ENCODE results near the gene CYSLTR2.

CYSLTR2 gene

DNA sequence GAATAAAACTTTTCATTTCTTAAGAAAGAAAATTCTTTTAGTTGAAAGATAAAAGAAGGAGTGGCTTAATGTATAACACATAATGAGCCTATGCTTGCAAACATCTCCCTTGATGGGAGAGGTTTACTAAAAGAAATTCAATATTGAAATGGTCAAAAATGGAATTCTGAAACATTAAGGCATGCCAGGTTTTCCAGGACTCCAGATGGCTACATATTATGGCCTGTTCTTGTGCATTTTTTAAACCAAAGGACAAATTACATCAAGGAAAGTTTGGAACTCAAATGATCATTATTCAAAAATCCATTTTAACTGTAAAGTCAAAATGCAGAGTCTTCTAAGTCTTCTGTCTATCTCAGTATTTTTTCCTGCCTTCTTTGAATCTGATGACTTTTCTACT is 19.1 kb upstream of the CYSLTR2 start:
- H3K4me3 ChIP-seq (ENCODE audit: low read depth, low read length) = no peak overlapping the region
- DNase-seq (ENCODE audit: low read depth) = no peak
- no peak for TF ChIP-seq CTCF (IDR thresholded peaks at IDR 0.05; ENCODE audit: low read depth, low read length, missing control alignments)

DNA sequence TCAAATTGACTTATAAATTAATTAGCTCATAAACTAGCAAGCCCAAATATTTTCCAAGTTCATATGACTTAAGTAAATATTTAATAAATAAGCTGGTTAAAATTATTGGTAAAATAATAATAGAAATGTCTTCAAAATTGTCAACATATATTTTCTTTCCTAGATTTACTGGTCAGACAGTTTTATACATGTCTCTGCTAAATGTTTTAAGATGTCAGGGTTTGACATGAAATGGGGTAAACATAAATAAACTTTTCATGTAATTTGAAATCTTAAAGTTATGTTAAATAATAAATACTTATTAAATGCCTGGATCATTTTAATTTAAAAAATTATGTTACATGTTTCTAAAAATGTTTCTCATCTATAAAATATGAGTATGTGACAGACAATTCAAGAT is 18.3 kb upstream of the CYSLTR2 start:
- no peak for DNase-seq (ENCODE audit: low read depth)
- TF ChIP-seq CTCF (IDR thresholded peaks at IDR 0.05; ENCODE audit: low read depth, low read length, missing control alignments) = no peak

DNA sequence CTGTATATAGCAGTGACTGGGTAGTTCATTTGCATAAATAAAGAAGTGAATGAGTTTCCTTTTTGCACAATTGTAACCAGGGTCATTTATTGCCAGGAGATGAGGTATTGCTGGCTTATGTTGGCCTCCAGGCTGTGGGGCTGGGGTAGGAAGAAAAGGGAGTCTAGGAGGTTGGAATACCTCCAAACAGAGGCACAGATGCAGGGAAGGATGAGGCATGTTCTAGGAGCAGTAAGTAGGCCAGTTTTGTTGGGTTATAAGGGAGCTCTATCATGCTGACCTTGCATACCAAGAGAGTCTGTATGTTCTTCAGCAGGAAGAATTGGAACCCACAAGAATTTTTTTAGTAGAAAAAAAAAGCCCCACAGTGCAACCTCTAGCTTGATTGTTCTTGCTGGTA is 17.2 kb upstream of the CYSLTR2 start:
- H3K4me3 ChIP-seq (ENCODE audit: low read depth, low read length) = no peak overlapping the region
- DNase-seq (ENCODE audit: low read depth) = no peak
- no peak for TF ChIP-seq CTCF (IDR thresholded peaks at IDR 0.05; ENCODE audit: low read depth, low read length, missing control alignments)

More for the DNA sequence above, 18.3 kb upstream of the CYSLTR2 start:
- no peak overlapping the region for H3K4me3 ChIP-seq (ENCODE audit: low read depth, low read length)

DNA sequence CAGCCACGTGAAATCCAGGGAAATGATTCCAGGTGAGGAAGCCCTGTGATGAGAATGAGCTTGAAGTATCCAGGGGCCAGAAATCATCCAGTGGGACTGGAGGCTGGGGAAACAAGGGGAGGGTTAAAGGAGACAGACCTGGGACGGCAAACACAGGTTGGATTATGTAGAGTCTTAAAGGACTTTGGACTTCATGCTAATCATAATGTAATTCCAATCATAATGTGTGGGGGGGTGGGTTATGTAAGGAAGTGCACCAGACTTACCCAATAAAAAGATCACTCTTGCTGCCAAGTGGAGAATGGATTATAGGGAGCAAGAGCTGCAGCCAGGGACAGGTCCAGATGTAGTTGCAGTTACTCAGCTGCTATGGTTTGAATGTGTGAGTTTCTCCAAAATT is 16.1 kb upstream of the CYSLTR2 start:
- no peak for DNase-seq (ENCODE audit: low read depth)
- TF ChIP-seq CTCF (IDR thresholded peaks at IDR 0.05; ENCODE audit: low read depth, low read length, missing control alignments) = no peak
- no peak overlapping the region for H3K4me3 ChIP-seq (ENCODE audit: low read depth, low read length)

- H3K4me3 ChIP-seq (ENCODE audit: low read depth, low read length) = no peak overlapping the region
- DNase-seq (ENCODE audit: low read depth) = no peak
- TF ChIP-seq CTCF (IDR thresholded peaks at IDR 0.05; ENCODE audit: low read depth, low read length, missing control alignments) = no peak
These were observed 13.0 kb upstream of the CYSLTR2 start for GRCh38 chr13:48640767-48641166.

- H3K4me3 ChIP-seq (ENCODE audit: low read depth, low read length) = no peak overlapping the region
- no peak for DNase-seq (ENCODE audit: low read depth)
- TF ChIP-seq CTCF (IDR thresholded peaks at IDR 0.05; ENCODE audit: low read depth, low read length, missing control alignments) = no peak
These were observed 12.3 kb upstream of the CYSLTR2 start for GRCh38 chr13:48641404-48641803.

- no peak overlapping the region for H3K4me3 ChIP-seq (ENCODE audit: low read depth, low read length)
- no peak for TF ChIP-seq CTCF (IDR thresholded peaks at IDR 0.05; ENCODE audit: low read depth, low read length, missing control alignments)
- DNase-seq (ENCODE audit: low read depth) = no peak
These were observed 11.7 kb upstream of the CYSLTR2 start for GRCh38 chr13:48642061-48642460.
